Activated CD8-positive, alpha-beta memory T cell treated with anti-CD3 and anti-CD28 coated beads, Interleukin-2, amount 50 U/mL, for 48 hours (primary cell): ENCODE measurements around the gene OR2V1.
"Not testable (repeated sequence)": the region's sequence is repeated elsewhere in the genome, so short reads cannot be mapped to it uniquely, and the experiment has no call there.

Experiments
- DNase-seq: peaks from one replicate; pipeline ENCODE4 v3.0.0-alpha.2; 2020

Gene OR2V1

GRCh38 chr5:181160152-181160754 is 29.3 kb upstream of the OR2V1 start:
- peak; percentile 88 for DNase-seq

GRCh38 chr5:181159286-181160151 is 28.6 kb upstream of the OR2V1 start:
- DNase-seq, result peak; percentile 99

- no peak for DNase-seq
These were observed 27.9 kb upstream of the OR2V1 start for GRCh38 chr5:181158869-181159268.

GRCh38 chr5:181156758-181157157 is 25.8 kb upstream of the OR2V1 start:
- DNase-seq, result no peak

- no peak for DNase-seq
These were observed 22.8 kb upstream of the OR2V1 start for GRCh38 chr5:181153814-181154213.

GRCh38 chr5:181152406-181152805 is 21.4 kb upstream of the OR2V1 start:
- DNase-seq, result no peak

- no peak for DNase-seq
These were observed 20.2 kb upstream of the OR2V1 start for GRCh38 chr5:181151146-181151545.

GRCh38 chr5:181149806-181150733 is 19.1 kb upstream of the OR2V1 start:
- DNase-seq, result no peak

GRCh38 chr5:181149355-181149754 is 18.4 kb upstream of the OR2V1 start:
- no peak for DNase-seq

- DNase-seq, result not testable (repeated sequence)
These were observed 16.1 kb upstream of the OR2V1 start, which contains the start of gene OR2V2 for GRCh38 chr5:181146927-181147636. Gene OR2V2 (plus strand): TSS chr5:181147586. CDS start chr5:181154943, 7,357 bp downstream.

GRCh38 chr5:181145133-181145532 is 14.2 kb upstream of the OR2V1 start:
- DNase-seq, result no peak

- DNase-seq, result no peak
These were observed 11.1 kb upstream of the OR2V1 start for GRCh38 chr5:181142054-181142453.

GRCh38 chr5:181140766-181141165 is 9.8 kb upstream of the OR2V1 start:
- no peak for DNase-seq

GRCh38 chr5:181138258-181138657 is 7.3 kb upstream of the OR2V1 start:
- no peak for DNase-seq

GRCh38 chr5:181136361-181136955 is 5.5 kb upstream of the OR2V1 start:
- no peak for DNase-seq

GRCh38 chr5:181134259-181134658 is 3.3 kb upstream of the OR2V1 start:
- no peak for DNase-seq

- DNase-seq, result no peak
These were observed 2.8 kb upstream of the OR2V1 start for GRCh38 chr5:181133610-181134231.

- DNase-seq, result peak; percentile 23
These were observed 2.1 kb upstream of the OR2V1 start for GRCh38 chr5:181133083-181133482.

GRCh38 chr5:181131514-181131913 is 545 bp upstream of the OR2V1 start:
- no peak for DNase-seq

GRCh38 chr5:181130081-181130480 is 888 bp downstream of the OR2V1 start:
- peak; percentile 39 for DNase-seq

- DNase-seq, result peak; percentile 29
These were observed 1.4 kb downstream of the OR2V1 start for GRCh38 chr5:181129601-181130000.
